ENCODE results near the gene SLC15A1.

Gene SLC15A1, protein sequence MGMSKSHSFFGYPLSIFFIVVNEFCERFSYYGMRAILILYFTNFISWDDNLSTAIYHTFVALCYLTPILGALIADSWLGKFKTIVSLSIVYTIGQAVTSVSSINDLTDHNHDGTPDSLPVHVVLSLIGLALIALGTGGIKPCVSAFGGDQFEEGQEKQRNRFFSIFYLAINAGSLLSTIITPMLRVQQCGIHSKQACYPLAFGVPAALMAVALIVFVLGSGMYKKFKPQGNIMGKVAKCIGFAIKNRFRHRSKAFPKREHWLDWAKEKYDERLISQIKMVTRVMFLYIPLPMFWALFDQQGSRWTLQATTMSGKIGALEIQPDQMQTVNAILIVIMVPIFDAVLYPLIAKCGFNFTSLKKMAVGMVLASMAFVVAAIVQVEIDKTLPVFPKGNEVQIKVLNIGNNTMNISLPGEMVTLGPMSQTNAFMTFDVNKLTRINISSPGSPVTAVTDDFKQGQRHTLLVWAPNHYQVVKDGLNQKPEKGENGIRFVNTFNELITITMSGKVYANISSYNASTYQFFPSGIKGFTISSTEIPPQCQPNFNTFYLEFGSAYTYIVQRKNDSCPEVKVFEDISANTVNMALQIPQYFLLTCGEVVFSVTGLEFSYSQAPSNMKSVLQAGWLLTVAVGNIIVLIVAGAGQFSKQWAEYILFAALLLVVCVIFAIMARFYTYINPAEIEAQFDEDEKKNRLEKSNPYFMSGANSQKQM

DNA sequence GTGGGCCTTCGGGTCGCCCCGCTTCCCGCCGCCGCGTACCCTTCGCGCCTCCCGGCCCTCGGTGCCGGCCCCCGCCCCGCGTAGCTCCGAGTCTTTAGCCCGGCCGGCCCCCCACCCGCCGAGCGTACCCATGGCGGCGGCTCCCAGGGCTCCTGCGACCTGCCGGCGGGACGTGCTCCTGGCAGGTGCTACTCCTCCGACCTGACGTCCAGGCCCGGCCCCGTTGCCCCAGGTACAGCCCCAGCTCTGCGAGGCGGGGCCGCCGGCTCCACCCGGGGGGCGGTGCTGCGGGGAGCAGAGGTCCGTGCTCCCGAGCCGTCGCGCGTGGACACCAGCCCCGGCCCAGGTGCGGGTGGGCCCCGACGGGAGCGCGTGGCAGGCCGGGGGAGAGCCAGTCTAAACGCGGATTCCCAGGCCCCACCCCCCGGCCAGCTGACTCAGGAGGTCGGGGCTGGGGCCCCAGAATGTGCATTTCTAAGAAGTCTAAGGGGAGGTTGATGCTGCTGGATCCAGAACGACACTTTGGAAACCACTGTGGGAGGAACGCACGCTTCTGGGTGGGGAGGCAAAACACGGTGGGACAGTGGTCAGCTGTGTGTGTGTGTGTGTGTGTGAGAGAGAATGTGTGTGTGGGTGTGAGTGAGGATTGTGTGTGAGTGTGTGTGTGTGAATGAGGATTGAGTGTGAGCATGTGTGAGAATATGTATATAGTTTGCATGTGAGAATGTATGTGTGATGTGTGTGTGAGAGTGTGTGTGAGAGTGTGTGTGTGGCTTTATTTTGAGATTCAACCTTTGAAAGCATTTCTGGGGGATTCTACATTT is at the start of gene SLC15A1:
SLC15A1 (minus strand) TSS at position 206 of the 824 bp plus-strand sequence; CDS start at position 132, 74 bp downstream.
- Histone ChIP-seq H3K4me1 (ENCODE audit: control insufficient read depth, insufficient read depth, low read length) (no peaks in the 10 kb centered on the region), H3K36me3 (ENCODE audit: control insufficient read depth in 2 of 2, insufficient read depth in 1 of 2, low read length in 2 of 2) (no peaks in the 10 kb centered on the region), H3K27ac (ENCODE audit: extremely low read depth, low read depth, low read length) (no peak within 1 kb of the TSS; the same call in 1 of the 2 replicates), H3K4me3 (ENCODE audit: low read depth, low read length) (peak within 1 kb of the TSS; percentile 21), H3K9me3 (ENCODE audit: control insufficient read depth, insufficient read depth, low read depth, low read length) (no peaks in the 10 kb centered on the region)
- POLR2A ChIA-PET = no interaction called here
- TF ChIP-seq ZNF791 (tag by site-specific recombination; IDR thresholded peaks at IDR 0.05) (no peak), ZBTB20 (tag by site-specific recombination; IDR thresholded peaks at IDR 0.05) (peak; percentile 90), IKZF3 (tag by site-specific recombination; IDR thresholded peaks at IDR 0.05) (0 out of 2 replicates have a peak, but pooled peaks have one; percentile 2), YY1 (tag by site-specific recombination; IDR thresholded peaks at IDR 0.05) (0 out of 2 replicates have a peak, but pooled peaks have one; percentile 16), GFI1B (tag by site-specific recombination; IDR thresholded peaks at IDR 0.05) (no peak), ZNF202 (tag by site-specific recombination; IDR thresholded peaks at IDR 0.05; ENCODE audit: borderline replicate concordance) (no peak), EGR2 (tag by site-specific recombination; IDR thresholded peaks at IDR 0.05; ENCODE audit: low read depth) (0 out of 2 replicates have a peak, but pooled peaks have one; percentile 13), ZNF335 (tag by site-specific recombination; conservative IDR thresholded peaks at IDR 0.05) (no peak), ZFHX2 (tag by site-specific recombination; conservative IDR thresholded peaks at IDR 0.05) (0 out of 2 replicates have a peak, but pooled peaks have one; percentile 44), ZSCAN23 (tag by site-specific recombination; IDR thresholded peaks at IDR 0.05) (0 out of 2 replicates have a peak, but pooled peaks have one; percentile 14)
- TF ChIP-seq, protein P1, sequence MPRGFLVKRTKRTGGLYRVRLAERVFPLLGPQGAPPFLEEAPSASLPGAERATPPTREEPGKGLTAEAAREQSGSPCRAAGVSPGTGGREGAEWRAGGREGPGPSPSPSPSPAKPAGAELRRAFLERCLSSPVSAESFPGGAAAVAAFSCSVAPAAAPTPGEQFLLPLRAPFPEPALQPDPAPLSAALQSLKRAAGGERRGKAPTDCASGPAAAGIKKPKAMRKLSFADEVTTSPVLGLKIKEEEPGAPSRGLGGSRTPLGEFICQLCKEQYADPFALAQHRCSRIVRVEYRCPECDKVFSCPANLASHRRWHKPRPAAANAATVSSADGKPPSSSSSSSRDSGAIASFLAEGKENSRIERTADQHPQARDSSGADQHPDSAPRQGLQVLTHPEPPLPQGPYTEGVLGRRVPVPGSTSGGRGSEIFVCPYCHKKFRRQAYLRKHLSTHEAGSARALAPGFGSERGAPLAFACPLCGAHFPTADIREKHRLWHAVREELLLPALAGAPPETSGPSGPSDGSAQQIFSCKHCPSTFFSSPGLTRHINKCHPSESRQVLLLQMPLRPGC (tag by site-specific recombination; IDR thresholded peaks at IDR 0.05) = peak; percentile 26; the same call in 1 of the 2 replicates
- TF ChIP-seq, protein P2, sequence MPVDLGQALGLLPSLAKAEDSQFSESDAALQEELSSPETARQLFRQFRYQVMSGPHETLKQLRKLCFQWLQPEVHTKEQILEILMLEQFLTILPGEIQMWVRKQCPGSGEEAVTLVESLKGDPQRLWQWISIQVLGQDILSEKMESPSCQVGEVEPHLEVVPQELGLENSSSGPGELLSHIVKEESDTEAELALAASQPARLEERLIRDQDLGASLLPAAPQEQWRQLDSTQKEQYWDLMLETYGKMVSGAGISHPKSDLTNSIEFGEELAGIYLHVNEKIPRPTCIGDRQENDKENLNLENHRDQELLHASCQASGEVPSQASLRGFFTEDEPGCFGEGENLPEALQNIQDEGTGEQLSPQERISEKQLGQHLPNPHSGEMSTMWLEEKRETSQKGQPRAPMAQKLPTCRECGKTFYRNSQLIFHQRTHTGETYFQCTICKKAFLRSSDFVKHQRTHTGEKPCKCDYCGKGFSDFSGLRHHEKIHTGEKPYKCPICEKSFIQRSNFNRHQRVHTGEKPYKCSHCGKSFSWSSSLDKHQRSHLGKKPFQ (tag by site-specific recombination; IDR thresholded peaks at IDR 0.05) = peak; percentile 65; the same call in 1 of the 2 replicates
- TF ChIP-seq, protein P3, sequence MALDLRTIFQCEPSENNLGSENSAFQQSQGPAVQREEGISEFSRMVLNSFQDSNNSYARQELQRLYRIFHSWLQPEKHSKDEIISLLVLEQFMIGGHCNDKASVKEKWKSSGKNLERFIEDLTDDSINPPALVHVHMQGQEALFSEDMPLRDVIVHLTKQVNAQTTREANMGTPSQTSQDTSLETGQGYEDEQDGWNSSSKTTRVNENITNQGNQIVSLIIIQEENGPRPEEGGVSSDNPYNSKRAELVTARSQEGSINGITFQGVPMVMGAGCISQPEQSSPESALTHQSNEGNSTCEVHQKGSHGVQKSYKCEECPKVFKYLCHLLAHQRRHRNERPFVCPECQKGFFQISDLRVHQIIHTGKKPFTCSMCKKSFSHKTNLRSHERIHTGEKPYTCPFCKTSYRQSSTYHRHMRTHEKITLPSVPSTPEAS (tag by site-specific recombination; IDR thresholded peaks at IDR 0.05) = peak; percentile 60
- TF ChIP-seq, protein P4, sequence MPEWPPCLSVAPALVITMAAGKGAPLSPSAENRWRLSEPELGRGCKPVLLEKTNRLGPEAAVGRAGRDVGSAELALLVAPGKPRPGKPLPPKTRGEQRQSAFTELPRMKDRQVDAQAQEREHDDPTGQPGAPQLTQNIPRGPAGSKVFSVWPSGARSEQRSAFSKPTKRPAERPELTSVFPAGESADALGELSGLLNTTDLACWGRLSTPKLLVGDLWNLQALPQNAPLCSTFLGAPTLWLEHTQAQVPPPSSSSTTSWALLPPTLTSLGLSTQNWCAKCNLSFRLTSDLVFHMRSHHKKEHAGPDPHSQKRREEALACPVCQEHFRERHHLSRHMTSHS (tag by site-specific recombination; IDR thresholded peaks at IDR 0.05) = peak; percentile 60; the same call in 1 of the 2 replicates
- TF ChIP-seq, protein P5, sequence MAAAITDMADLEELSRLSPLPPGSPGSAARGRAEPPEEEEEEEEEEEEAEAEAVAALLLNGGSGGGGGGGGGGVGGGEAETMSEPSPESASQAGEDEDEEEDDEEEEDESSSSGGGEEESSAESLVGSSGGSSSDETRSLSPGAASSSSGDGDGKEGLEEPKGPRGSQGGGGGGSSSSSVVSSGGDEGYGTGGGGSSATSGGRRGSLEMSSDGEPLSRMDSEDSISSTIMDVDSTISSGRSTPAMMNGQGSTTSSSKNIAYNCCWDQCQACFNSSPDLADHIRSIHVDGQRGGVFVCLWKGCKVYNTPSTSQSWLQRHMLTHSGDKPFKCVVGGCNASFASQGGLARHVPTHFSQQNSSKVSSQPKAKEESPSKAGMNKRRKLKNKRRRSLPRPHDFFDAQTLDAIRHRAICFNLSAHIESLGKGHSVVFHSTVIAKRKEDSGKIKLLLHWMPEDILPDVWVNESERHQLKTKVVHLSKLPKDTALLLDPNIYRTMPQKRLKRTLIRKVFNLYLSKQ (tag by site-specific recombination; IDR thresholded peaks at IDR 0.05; ENCODE audit: borderline replicate concordance) = no peak
- CTCF ChIA-PET = no interaction called here

Measured in HEK293 (cell line).